Bone marrow (tissue), 2 donors: ENCODE data around the gene CLPSL2.
"Not testable (repeated sequence)": the region's sequence is repeated elsewhere in the genome, so short reads cannot be mapped to it uniquely, and the experiment has no call there.

Source experiments
- DNase-seq, 2 donors: peaks; one replicate each; lab custom pipeline; 2025; lab: John Stamatoyannopoulos, UW

CLPSL2 gene

GRCh38 chr6:35776364-35777215 lies at the start of gene CLPSL2:
Gene CLPSL2, plus strand, starts transcription at chr6:35776598. Its CDS starts 21 bp downstream, at chr6:35776619.
- no peak for DNase-seq

DNA sequence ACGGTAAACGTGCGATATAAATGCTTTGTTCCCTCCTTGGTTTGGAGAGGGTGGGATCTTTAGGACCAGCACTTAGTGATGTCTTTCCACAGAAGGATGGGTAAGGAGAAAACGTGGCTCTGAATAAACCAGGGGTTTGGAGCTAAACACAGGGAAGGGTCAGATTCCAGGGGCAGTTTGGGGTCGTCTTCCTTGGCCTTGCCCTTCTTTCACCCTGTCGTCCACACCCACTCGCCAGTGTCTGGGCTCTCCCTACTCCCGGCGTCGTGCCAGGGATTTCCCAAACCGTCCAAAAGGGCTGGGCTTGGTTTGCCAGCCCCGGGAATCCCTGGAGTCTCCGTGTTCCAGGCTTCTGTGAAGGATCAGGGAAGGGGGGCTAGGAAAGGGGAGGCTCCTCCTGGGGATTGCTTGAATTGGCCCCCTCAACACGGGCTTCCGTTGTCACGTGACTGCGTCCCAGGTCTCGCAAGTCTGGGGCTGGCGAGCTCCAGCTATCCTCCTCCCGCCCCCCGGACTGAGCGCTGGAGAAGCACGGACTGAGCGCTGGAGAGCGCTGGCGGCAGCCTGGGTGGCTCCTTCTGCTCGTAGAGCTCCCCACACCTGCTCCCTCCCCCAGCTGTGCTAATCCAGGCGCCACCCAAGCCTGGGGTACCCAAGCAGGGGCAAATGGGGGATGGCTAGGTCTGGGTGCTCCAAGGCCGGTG lies 49.0 kb upstream of the CLPSL2 start:
- DNase-seq: no peak

DNA sequence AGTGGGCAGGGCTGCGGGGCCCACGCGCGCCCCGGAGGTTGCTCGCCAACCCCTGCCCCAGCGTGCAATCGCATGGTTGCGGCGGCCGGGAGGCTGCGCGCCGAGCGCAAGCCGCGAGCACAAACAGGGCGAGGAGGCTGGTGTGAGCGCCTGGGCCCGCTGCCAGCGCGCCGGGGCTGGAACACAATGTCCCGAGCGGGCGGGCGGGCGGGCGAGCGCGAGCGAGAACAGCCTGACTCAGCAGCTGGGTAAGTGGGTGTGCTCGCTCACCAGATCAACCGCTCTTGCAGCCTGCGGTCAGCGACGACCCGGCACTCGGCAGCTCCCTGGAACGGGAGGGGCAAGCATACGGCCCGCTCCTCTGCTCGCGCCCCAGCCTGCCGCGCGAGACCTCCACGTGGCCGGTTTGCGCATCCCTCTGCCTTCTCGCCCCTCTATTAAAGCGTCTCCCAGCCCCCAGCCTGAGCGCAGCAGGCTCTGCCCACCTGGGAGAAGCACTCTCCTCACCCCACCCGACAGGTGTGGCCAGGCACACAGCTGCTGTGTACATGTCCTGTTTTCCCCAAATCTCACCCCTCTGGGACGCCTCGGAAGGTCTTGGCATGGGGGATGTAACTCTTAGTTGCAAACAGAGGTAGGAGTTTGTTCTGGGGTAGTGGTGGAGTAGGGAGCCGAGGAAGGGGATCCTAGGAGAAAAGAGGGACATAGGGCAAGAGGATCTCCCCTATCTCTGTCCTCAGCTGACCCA lies 48.3 kb upstream of the CLPSL2 start:
- DNase-seq: peak; percentile 67 to 93

DNA sequence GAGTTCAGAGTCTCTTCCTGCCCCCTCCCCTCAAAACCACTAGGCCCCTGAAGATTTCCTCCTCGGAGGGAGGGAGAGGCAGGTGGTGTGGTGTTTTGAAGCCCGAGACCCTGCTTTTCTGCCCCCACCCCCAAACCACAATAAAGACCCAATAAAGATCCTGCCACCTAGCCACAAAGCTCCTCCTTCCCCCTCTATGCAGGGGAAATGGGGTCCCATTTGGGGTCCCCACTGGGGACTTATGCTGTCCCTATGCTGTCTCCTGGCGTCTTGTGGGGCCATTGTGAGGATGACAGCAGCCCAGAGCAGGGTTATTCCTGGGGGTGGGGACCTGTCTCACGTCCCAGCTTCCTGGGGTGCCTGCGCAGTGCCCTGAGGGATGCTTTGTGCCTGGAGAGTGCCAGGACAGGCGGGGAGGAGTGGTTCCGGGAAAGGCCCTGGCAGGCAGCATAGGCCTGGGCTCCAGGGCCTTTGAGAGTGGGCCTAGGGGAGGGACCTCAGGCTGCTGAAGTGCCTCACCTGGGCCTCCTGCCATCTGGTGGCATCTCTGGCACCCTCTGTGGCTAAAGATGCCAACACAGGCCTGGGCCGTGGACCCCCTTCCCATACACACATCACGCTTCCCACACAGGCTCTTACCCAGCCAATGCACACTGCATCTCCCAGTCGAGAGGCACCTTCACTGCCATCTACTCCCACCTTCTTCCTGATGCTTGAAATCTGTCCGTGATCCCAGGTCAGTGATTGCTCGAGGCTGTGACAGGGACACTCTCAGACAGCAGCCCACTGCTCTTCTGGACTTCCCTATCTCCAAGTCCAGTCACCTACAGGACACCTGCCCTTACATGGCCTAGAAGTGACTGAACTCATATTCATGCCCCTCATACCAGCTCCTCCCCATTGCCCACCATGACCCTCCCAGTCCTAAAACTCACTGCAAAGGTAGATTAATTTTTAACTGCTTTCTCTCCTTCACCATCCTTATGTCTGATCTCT lies 47.4 kb upstream of the CLPSL2 start:
- DNase-seq: no peak

- DNase-seq: no peak
Observed at GRCh38 chr6:35729722-35730121, 46.7 kb upstream of the CLPSL2 start.

DNA sequence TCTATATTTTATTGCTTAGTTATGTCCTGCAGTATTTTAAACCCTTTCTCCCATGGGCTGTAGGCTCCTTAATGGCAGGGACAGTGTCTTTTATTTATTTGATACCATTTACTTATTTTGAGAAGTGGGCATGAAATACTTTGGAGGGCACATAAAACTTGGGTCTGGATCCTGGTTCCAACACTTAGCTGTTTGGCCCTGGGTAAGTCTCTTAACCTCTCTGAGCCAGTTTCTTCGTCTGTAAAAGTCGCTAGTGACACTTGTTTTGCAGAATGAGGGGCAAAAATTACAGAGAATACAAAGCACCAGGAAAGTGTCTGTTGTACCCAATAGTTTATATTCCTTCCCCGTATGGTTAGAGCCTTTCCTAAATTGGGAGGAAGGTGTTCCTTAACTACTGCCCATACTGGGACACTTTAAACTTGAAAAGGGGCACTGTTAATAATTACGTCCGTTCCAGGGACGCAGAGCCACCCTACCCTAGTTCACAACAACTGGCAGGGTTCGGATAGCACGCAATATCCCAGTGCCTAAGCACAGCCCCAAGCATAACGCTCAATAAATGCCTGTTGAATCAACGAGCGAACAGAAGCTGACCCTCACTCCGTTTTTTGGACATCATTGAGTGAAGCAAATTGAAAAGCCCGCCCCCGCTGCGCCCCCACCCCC lies 45.5 kb upstream of the CLPSL2 start:
- DNase-seq: no peak

- DNase-seq: peak; percentile 46 to 87
Observed at GRCh38 chr6:35731414-35731735, 45.0 kb upstream of the CLPSL2 start.

DNA sequence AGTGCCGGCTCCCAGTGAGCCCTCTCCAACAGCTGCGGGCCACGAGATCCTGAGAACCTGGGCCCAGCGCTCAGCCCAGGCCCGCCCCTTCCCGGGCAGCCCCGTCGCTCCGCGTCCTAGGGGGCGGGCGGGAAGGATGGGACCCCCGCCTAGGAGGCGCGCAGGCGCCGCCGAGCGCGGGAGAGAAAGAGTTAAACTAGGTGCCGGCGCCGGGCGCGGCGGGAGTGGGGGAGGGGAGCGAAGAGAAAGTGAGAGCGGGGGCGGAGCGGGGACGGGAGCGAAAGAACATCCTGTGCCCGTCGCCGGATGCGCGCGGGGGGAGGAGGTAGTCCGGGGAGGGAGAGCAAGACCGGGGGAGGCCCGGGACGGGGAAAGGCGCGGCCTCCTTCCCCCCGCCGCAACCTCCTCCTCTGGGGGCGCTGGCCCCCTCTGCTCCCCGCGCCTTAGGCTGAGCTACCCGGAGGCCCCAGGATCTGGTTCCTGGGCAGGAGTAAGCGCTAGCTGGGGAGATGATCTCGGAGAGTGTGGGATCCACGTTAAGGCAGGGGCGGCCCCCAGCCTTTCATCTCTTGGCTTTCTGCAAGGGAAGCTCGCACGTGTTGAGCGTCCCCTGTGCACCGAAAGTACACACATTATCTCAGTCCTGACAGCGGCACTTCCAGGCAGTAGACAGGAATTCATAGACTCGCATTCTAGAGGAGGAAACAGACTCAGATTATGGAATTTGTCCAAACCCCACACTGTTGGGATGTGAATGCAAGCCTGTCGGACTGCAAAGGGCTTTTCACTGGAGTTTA lies 44.5 kb upstream of the CLPSL2 start:
- peak; percentile 80 to 81 for DNase-seq

DNA sequence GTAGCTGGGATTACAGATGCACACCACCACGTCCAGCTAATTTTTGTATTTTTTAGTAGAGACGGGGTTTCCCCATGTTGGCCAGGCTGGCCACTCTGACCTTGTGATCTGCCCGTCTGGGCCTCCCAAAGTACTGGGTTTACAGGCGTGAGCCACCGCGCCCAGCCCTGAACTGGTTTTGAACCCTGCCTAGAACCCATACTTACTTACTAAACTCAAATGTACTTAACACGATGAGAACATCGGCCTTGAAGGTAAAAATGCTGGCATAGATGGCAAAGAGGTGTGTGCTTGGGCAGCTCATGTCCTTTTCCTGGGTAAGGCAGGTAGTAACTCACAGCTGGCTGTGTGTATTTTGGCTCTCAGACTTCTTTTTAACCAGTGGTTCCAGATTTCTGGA lies 42.8 kb upstream of the CLPSL2 start:
- no peak for DNase-seq

DNA sequence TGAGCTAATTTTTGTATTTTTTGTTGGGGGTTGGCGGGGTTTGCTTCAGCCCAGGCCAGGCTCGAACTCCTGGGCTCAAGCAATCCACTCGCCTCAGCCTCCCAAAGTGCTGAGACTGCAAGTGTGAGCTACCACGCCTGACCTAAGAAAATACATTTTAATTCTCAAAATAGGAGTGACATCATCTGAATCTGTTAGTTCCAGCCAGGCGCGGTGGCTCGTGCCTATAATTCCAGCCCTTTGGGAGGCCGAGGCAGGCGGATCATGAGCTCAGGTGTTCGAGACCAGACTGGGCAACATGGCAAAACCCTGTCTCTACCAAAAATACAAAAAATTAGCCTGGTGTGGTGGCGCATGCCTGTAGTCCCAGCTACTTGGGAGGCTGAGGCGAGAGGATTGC lies 42.1 kb upstream of the CLPSL2 start:
- not testable (repeated sequence) for DNase-seq

GRCh38 chr6:35735452-35735851 lies 40.9 kb upstream of the CLPSL2 start:
- no peak for DNase-seq

DNA sequence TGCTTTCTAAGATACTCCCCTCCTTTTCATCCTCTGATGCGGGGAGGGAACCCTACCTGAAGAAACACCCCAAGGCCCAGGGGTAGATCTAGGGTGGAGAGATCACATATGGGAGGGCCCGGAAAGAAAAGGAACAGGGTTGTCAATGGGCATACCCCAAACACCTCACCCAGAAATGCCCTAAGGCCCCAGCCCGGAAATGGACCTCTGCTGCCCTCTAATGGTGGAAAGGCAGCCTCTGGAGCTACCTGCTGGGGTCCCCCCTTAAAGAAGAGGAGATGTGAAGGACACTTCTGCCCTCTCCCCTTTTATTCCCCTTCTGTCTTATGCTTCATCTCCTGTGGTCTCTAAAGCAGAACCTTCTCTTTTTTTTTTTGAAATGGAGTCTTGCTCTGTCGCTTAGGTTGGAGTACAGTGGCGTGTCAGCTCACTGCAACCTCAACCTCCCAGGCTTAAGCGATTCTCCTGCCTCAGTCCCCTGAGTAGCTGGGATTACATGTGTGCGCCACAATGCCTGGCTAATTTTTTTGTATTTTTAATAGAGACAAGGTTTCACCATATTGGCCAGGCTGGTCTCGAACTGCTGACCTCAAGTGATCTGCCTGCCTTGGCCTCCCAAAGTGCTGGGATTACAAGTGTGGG lies 40.0 kb upstream of the CLPSL2 start:
- DNase-seq: peak; percentile 35 to 64

GRCh38 chr6:35736982-35737412 lies 39.4 kb upstream of the CLPSL2 start, which contains the start of gene ARMC12:
Gene ARMC12, plus strand, starts transcription at chr6:35737032. Its CDS starts 77 bp downstream, at chr6:35737109.
- DNase-seq: no peak

GRCh38 chr6:35737413-35738211 lies 38.8 kb upstream of the CLPSL2 start:
- DNase-seq: peak in 1 of 2 donors; percentile 82

GRCh38 chr6:35739645-35740524 lies 36.5 kb upstream of the CLPSL2 start:
- no peak for DNase-seq

GRCh38 chr6:35742842-35743241 lies 33.6 kb upstream of the CLPSL2 start:
- no peak for DNase-seq

DNA sequence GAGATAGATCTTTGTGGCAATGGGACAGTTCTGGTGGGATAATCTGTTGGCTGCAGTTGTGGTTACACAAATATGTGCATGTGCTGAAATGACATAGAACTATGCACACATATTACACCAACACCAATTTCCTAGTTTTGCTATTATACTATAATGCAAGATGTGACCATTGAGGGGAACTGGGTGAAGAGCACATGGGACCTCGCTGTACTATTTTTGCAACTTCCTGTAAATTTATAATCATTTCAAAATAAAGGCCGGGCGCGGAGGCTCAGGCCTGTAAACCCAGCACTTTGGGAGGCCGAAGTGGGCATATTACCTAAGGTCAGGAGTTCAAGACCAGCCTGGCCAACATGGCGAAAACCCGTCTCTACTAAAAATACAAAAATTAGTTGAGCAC lies 30.9 kb upstream of the CLPSL2 start:
- DNase-seq: no peak

GRCh38 chr6:35746516-35746915 lies 29.9 kb upstream of the CLPSL2 start:
- no peak for DNase-seq
